ENCODE results near the gene ARHGEF28.

DNA sequence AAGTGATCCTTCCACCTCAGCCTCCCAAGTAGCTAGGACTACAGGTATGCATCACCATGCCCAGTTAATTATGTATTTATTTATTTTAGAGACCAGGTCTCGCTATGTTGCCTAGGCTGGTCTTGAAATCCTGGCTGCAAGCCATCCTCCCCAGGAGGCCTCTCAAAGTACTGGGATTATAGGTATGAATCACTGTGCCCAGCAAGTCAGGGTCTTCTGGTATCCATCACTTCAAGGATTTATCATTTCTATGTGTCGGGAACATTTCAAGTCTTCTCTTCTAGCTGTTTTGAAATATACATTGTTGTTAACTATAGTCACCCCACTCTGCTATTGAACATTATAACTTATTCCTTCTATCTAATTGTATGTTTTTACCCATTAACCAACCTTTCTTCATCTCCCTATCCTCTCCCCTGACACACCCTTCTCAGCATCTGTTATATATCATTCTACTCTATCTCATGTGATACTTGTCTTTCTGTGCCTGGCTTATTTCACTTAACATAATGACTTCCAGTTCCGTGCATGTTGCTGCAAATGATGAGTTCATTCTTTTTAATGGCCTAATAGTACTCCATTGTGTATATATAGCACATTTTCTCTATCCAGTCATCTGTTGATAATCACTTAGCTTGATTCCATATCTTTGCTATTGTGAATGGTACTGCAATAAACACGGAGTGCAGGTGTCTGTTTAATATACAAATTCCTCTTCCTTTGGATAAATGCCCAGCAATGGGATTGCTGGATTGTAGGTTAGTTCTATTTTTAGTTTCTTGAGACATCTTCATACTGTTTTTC, 34.1 kb upstream of the ARHGEF28 start:
- TF ChIP-seq, protein P1, sequence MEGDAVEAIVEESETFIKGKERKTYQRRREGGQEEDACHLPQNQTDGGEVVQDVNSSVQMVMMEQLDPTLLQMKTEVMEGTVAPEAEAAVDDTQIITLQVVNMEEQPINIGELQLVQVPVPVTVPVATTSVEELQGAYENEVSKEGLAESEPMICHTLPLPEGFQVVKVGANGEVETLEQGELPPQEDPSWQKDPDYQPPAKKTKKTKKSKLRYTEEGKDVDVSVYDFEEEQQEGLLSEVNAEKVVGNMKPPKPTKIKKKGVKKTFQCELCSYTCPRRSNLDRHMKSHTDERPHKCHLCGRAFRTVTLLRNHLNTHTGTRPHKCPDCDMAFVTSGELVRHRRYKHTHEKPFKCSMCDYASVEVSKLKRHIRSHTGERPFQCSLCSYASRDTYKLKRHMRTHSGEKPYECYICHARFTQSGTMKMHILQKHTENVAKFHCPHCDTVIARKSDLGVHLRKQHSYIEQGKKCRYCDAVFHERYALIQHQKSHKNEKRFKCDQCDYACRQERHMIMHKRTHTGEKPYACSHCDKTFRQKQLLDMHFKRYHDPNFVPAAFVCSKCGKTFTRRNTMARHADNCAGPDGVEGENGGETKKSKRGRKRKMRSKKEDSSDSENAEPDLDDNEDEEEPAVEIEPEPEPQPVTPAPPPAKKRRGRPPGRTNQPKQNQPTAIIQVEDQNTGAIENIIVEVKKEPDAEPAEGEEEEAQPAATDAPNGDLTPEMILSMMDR (conservative IDR thresholded peaks at IDR 0.05; ENCODE audit: low read length): no peak
- TF ChIP-seq EZH2phosphoT487 (IDR thresholded peaks at IDR 0.05; ENCODE audit: borderline replicate concordance): no peak

Data from Loucy (cell line).